WTC11 (cell line): ENCODE results near the gene PTPRU.

ENCODE experiments used
- CREB1 ChIP-seq: sonication (generic); formaldehyde crosslinking; IDR thresholded peaks from 2 replicates; pipeline ENCODE4 v1.8.0; 2023; ENCODE audit warnings: mild to moderate bottlenecking, missing genetic modification reagents
- IRF2 ChIP-seq: sonication (generic); formaldehyde crosslinking; IDR thresholded peaks from 2 replicates; pipeline ENCODE4 v1.8.0; 2022; ENCODE audit warnings: low read depth, missing genetic modification reagents, borderline replicate concordance
- TEAD4 ChIP-seq: sonication (generic); formaldehyde crosslinking; IDR thresholded peaks from 2 replicates; pipeline ENCODE4 v1.8.0; 2022; ENCODE audit warnings: mild to moderate bottlenecking, missing genetic modification reagents
- TF ChIP-seq, protein P1 (sequence below): fragments of 200-600 bp; IDR thresholded peaks from 2 replicates; pipeline ENCODE4 v1.8.0; 2022; ENCODE audit warnings: antibody characterized with exemption

DNA sequence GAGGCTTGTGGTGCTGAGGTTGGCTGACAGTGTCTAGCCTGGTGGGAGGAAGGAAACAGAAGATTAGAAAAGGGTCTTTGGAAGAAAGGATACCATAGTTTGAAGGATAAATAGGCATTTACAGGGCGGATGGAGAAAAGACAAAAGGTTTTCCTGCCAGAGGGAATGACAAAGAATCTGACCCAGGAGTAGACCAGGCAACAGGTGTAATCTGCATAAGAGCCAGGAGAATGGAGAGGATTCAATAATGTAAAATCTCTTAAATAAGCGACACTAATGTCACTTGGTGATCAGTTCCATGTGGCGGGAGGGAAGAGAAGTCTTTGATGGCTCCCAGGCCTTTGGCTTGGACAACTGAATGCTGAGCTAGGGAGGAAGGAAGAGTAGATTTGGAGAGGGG is 15.0 kb upstream of the PTPRU start:
- no peak for TF ChIP-seq CREB1 (CRISPR knock-in tag)
- TF ChIP-seq, protein P1, sequence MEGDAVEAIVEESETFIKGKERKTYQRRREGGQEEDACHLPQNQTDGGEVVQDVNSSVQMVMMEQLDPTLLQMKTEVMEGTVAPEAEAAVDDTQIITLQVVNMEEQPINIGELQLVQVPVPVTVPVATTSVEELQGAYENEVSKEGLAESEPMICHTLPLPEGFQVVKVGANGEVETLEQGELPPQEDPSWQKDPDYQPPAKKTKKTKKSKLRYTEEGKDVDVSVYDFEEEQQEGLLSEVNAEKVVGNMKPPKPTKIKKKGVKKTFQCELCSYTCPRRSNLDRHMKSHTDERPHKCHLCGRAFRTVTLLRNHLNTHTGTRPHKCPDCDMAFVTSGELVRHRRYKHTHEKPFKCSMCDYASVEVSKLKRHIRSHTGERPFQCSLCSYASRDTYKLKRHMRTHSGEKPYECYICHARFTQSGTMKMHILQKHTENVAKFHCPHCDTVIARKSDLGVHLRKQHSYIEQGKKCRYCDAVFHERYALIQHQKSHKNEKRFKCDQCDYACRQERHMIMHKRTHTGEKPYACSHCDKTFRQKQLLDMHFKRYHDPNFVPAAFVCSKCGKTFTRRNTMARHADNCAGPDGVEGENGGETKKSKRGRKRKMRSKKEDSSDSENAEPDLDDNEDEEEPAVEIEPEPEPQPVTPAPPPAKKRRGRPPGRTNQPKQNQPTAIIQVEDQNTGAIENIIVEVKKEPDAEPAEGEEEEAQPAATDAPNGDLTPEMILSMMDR: no peak
- TF ChIP-seq TEAD4 (CRISPR knock-in tag): no peak
- TF ChIP-seq IRF2: no peak
